OCI-LY1 (cell line): ENCODE results near the gene GPR17.

Experiments
- H2AFZ ChIP-seq: fragments of 200-600 bp; sonication (generic), shearing (Covaris generic); 2 replicates; pipeline ENCODE4 v1.6.0; 2014; ENCODE audit warnings: antibody characterized with exemption, mild to moderate bottlenecking, low read length
- H3F3A ChIP-seq: fragments of 200-600 bp; sonication (generic), shearing (Covaris generic); 2 replicates; pipeline ENCODE4 v1.6.0; 2014; ENCODE audit warnings: mild to moderate bottlenecking, antibody characterized with exemption, low read length, moderate library complexity; ENCODE audit not compliant: insufficient read depth
- H3K27ac ChIP-seq: fragments of 200-600 bp; sonication (generic); 2 replicates; pipeline ENCODE4 v1.5.1; 2014; ENCODE audit warnings: low read length, mixed run types, mild to moderate bottlenecking, low read depth; ENCODE audit not compliant: poor library complexity, severe bottlenecking
- H3K27me3 ChIP-seq: fragments of 200-600 bp; sonication (generic); 2 replicates; pipeline ENCODE4 v1.6.0; 2014; ENCODE audit warnings: antibody characterized with exemption, mild to moderate bottlenecking, low read length, moderate library complexity; ENCODE audit not compliant: insufficient read depth
- H3K36me3 ChIP-seq: fragments of 200-600 bp; sonication (generic); 2 replicates; pipeline ENCODE4 v1.6.1; 2014; ENCODE audit warnings: mild to moderate bottlenecking, antibody characterized with exemption, low read length, moderate library complexity, mixed read lengths; ENCODE audit not compliant: insufficient read depth
- H3K4me1 ChIP-seq: fragments of 200-600 bp; sonication (generic); 2 replicates; pipeline ENCODE4 v1.5.1; 2014; ENCODE audit warnings: mild to moderate bottlenecking, low read length, moderate library complexity; ENCODE audit not compliant: insufficient read depth, severe bottlenecking
- H3K4me2 ChIP-seq: fragments of 200-600 bp; sonication (generic), shearing (Covaris generic); 2 replicates; pipeline ENCODE4 v1.6.1; 2014; ENCODE audit warnings: low read length
- H3K4me3 ChIP-seq: fragments of 200-600 bp; sonication (generic); 2 replicates; pipeline ENCODE4 v1.5.1; 2014; ENCODE audit warnings: low read length, low read depth, mild to moderate bottlenecking, mixed read lengths; ENCODE audit not compliant: poor library complexity, severe bottlenecking
- H3K79me2 ChIP-seq: fragments of 200-600 bp; shearing (Covaris generic); 2 replicates; pipeline ENCODE4 v1.6.1; 2016; ENCODE audit warnings: mixed run types, low read length, mixed read lengths; ENCODE audit not compliant: insufficient read depth
- H3K9ac ChIP-seq: fragments of 200-600 bp; sonication (generic), shearing (Covaris generic); 2 replicates; pipeline ENCODE4 v1.6.1; 2014; ENCODE audit warnings: mild to moderate bottlenecking, low read length, mixed read lengths
- H3K9me2 ChIP-seq: fragments of 200-600 bp; sonication (generic), shearing (Covaris generic); 2 replicates; pipeline ENCODE4 v1.6.1; 2014; ENCODE audit warnings: low read depth, mild to moderate bottlenecking, low read length, mixed read lengths
- H3K9me3 ChIP-seq: fragments of 200-600 bp; shearing (Covaris generic); 2 replicates; pipeline ENCODE4 v1.6.1; 2014; ENCODE audit warnings: low read length, mixed read lengths
- H4K20me1 ChIP-seq: fragments of 200-600 bp; sonication (generic), shearing (Covaris generic); 2 replicates; pipeline ENCODE4 v1.6.0; 2016; ENCODE audit warnings: mild to moderate bottlenecking, low read length; ENCODE audit not compliant: insufficient read depth
- EZH2 ChIP-seq: fragments of 200-600 bp; sonication (generic), shearing (Covaris generic); IDR thresholded peaks from 2 replicates; pipeline ENCODE4 v1.8.0; 2017; ENCODE audit warnings: borderline replicate concordance, mixed run types, mild to moderate bottlenecking, antibody characterized with exemption, low read length, moderate library complexity, mixed read lengths
- TF ChIP-seq, protein P1 (sequence below): fragments of 200-600 bp; sonication (generic), shearing (Covaris generic); IDR thresholded peaks from 2 replicates; pipeline ENCODE4 v1.5.1; 2017; ENCODE audit warnings: mild to moderate bottlenecking, antibody characterized with exemption, low read length, moderate library complexity, mixed read lengths

Gene GPR17

GRCh38 chr2:127654084-127654837 lies 8.3 kb downstream of the GPR17 start:
- H3K36me3 ChIP-seq: no peaks in the 10 kb centered on the region
- no peaks in the 10 kb centered on the region for H3F3A ChIP-seq
- no peak overlapping the region for H3K9ac ChIP-seq
- H3K27me3 ChIP-seq: peaks cover 5% of the 10 kb centered on the region; the same call in 1 of the 2 replicates
- no peak overlapping the region for H2AFZ ChIP-seq
- no peak overlapping the region for H3K4me3 ChIP-seq
- H3K4me2 ChIP-seq: no peak overlapping the region
- H3K79me2 ChIP-seq: no peaks in the 10 kb centered on the region
- no peaks in the 10 kb centered on the region for H3K9me3 ChIP-seq
- no peaks in the 10 kb centered on the region for H3K4me1 ChIP-seq
- H3K9me2 ChIP-seq: no peaks in the 10 kb centered on the region
- no peak overlapping the region for H3K27ac ChIP-seq
- H4K20me1 ChIP-seq: no peaks in the 10 kb centered on the region
- TF ChIP-seq, protein P1, sequence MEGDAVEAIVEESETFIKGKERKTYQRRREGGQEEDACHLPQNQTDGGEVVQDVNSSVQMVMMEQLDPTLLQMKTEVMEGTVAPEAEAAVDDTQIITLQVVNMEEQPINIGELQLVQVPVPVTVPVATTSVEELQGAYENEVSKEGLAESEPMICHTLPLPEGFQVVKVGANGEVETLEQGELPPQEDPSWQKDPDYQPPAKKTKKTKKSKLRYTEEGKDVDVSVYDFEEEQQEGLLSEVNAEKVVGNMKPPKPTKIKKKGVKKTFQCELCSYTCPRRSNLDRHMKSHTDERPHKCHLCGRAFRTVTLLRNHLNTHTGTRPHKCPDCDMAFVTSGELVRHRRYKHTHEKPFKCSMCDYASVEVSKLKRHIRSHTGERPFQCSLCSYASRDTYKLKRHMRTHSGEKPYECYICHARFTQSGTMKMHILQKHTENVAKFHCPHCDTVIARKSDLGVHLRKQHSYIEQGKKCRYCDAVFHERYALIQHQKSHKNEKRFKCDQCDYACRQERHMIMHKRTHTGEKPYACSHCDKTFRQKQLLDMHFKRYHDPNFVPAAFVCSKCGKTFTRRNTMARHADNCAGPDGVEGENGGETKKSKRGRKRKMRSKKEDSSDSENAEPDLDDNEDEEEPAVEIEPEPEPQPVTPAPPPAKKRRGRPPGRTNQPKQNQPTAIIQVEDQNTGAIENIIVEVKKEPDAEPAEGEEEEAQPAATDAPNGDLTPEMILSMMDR: no peak
- no peak for TF ChIP-seq EZH2

GRCh38 chr2:127654838-127655175 lies 8.9 kb downstream of the GPR17 start:
- TF ChIP-seq, protein P1: no peak
- H3K9me2 ChIP-seq: no peaks in the 10 kb centered on the region
- H3K27me3 ChIP-seq: peaks cover 8% of the 10 kb centered on the region; the same call in 1 of the 2 replicates
- no peaks in the 10 kb centered on the region for H3K9me3 ChIP-seq
- H3K4me3 ChIP-seq: no peak overlapping the region
- H3K79me2 ChIP-seq: no peaks in the 10 kb centered on the region
- H3K4me2 ChIP-seq: no peak overlapping the region
- no peaks in the 10 kb centered on the region for H3K36me3 ChIP-seq
- no peaks in the 10 kb centered on the region for H4K20me1 ChIP-seq
- H3K9ac ChIP-seq: no peak overlapping the region
- H3K4me1 ChIP-seq: no peaks in the 10 kb centered on the region
- no peak overlapping the region for H3K27ac ChIP-seq
- no peak overlapping the region for H2AFZ ChIP-seq
- no peaks in the 10 kb centered on the region for H3F3A ChIP-seq

DNA sequence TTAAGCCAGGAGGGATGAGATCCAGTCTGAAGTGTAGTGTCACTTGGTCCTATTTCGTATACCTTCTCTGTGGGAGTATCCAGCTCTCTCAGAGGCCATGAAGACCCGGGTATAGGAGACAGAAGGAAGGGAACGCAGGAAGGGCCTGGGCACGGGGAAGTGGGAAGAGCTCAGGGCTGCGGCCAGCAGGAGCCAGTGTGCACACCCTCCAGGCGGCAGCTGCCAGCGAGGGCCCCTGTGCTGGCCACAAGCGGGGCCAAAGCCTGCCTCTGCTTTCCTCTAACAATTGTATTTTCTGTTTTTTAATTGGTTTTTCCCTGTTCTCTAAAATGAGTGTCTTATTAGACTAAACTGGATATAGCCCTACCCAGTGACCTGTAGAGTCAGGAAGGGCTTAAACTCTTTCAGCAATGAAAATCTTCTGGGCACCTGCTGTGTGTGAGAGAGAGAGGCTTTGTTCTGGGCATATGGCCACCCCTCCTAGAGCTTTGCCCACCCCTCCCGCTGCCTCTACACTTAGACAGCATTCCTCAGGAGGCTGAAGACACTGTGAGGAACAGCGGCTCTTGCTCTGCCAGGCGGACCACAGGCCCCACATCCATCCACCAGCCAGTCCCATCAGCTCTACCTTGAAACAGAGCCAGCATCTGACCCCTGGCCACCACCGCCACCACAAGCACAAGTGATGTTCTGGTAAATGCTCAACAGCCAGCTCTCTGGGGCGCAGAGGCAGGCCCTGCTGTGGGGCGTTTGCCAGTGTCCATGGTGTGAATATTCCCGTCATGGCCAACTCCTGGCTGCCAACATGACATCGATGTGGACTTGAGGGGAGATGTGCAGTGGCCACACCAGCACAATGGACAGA lies 9.5 kb downstream of the GPR17 start:
- Histone ChIP-seq H3K36me3 (no peaks in the 10 kb centered on the region), H3K79me2 (no peaks in the 10 kb centered on the region), H3K9ac (no peak overlapping the region), H3K4me1 (no peaks in the 10 kb centered on the region), H3K27me3 (peaks cover 10% of the 10 kb centered on the region; the same call in 1 of the 2 replicates), H2AFZ (no peak overlapping the region), H3K9me2 (no peaks in the 10 kb centered on the region), H3K9me3 (no peaks in the 10 kb centered on the region), H3F3A (no peaks in the 10 kb centered on the region), H3K4me2 (no peak overlapping the region), H3K27ac (no peak overlapping the region), H3K4me3 (no peak overlapping the region), H4K20me1 (no peaks in the 10 kb centered on the region)
- TF ChIP-seq, protein P1: no peak
- TF ChIP-seq EZH2: no peak
